ENCODE data around the gene ZNF799. TPM values are rescaled to one million over a fixed set of nuclear protein-coding genes. Genes with fewer than 3 reads are reported as not detected.
"Not testable (repeated sequence)": the region's sequence is repeated elsewhere in the genome, so short reads cannot be mapped to it uniquely, and the experiment has no call there.

The ZNF799 gene
- total RNA-seq (1 to 10 TPM; 1.5 to 4.4 (median 1.9) TPM), polyA plus RNA-seq (1 to 10 TPM; 4.1 to 5.5 TPM)

GRCh38 chr19:12400633-12401502 is at the start of gene ZNF799:
Gene ZNF799 (minus strand): TSS chr19:12401271. CDS start chr19:12401070, 201 bp downstream.
- FAIRE-seq (peak; percentile 64), ATAC-seq (peak; percentile 91 to 97 (median 93)), DNase-seq (peak; percentile 93 to 99 (median 96))
- Histone ChIP-seq H3K27ac (peak within 1 kb of the TSS; percentile 73 to 91 (median 86)), H3K4me1 (no peaks in the 10 kb centered on the region), H3K4me3 (peak within 1 kb of the TSS; percentile 59 to 86 (median 72)), H3K36me3 (no peaks in the 10 kb centered on the region), H3K27me3 (no peaks in the 10 kb centered on the region), H3K9me3 (no peaks in the 10 kb centered on the region)
- 0% methylated on average over 60 to 71 of the region's 71 CpGs for WGBS, 2 donors
- TF ChIP-seq CTCF (IDR thresholded peaks at IDR 0.05) = no peak
- intact Hi-C loops (cut with DNase I) = no loop called here

- no peak for TF ChIP-seq CTCF (IDR thresholded peaks at IDR 0.05)
Observed at GRCh38 chr19:12450844-12451243, 49.8 kb upstream of the ZNF799 start.

GRCh38 chr19:12448808-12449207 is 47.7 kb upstream of the ZNF799 start:
- TF ChIP-seq CTCF (IDR thresholded peaks at IDR 0.05) = no peak
- ATAC-seq (no peak), DNase-seq (no peak), FAIRE-seq (no peak)
- H3K27me3 ChIP-seq = no peaks in the 10 kb centered on the region
- 45 to 50% methylated on average over 2 of the region's 2 CpGs for WGBS, 2 donors
- no peak overlapping the region for H3K27ac ChIP-seq
- H3K9me3 ChIP-seq = no peaks in the 10 kb centered on the region
- no peaks in the 10 kb centered on the region for H3K36me3 ChIP-seq
- no peak overlapping the region for H3K4me3 ChIP-seq
- intact Hi-C loops (cut with DNase I) = no loop called here
- H3K4me1 ChIP-seq = no peaks in the 10 kb centered on the region

More at GRCh38 chr19:12450844-12451243, 49.8 kb upstream of the ZNF799 start:
- H3K27ac ChIP-seq = no peak overlapping the region
- intact Hi-C loops (cut with DNase I) = no loop called here
- H3K4me3 ChIP-seq = no peak overlapping the region
- H3K9me3 ChIP-seq = no peaks in the 10 kb centered on the region
- no peaks in the 10 kb centered on the region for H3K4me1 ChIP-seq
- H3K36me3 ChIP-seq = no peaks in the 10 kb centered on the region
- H3K27me3 ChIP-seq = no peaks in the 10 kb centered on the region
- DNase-seq (no peak), FAIRE-seq (no peak), ATAC-seq (no peak)
- 73 to 75% methylated on average over 10 of the region's 10 CpGs for WGBS, 2 donors

- 0% methylated on average over 57 to 59 of the region's 59 CpGs for WGBS, 2 donors
- Histone ChIP-seq H3K4me3 (peak within 1 kb of the TSS; percentile 53 to 67 (median 54)), H3K27ac (peak within 1 kb of the TSS; percentile 71 to 86 (median 82)), H3K9me3 (no peaks in the 10 kb centered on the region), H3K4me1 (no peaks in the 10 kb centered on the region), H3K27me3 (no peaks in the 10 kb centered on the region), H3K36me3 (no peaks in the 10 kb centered on the region)
- peak; percentile 93 for FAIRE-seq
- peak; percentile 96 to 99 (median 96) for ATAC-seq
- peak; percentile 97 to 100 (median 99) for DNase-seq
- intact Hi-C loops (cut with DNase I) = no loop called here
- no peak for TF ChIP-seq CTCF (IDR thresholded peaks at IDR 0.05)
Observed at GRCh38 chr19:12440541-12441316, 39.7 kb upstream of the ZNF799 start, which contains the start of gene ZNF443. Gene ZNF443 (minus strand): TSS chr19:12441021. CDS start chr19:12440914, 107 bp downstream.

- H3K27me3 ChIP-seq; FAIRE-seq; H3K4me1 ChIP-seq; intact Hi-C loops (cut with DNase I); H3K36me3 ChIP-seq; H3K9me3 ChIP-seq: not testable (repeated sequence)
- peak overlapping the region; percentile 53 to 67 (median 54) for H3K4me3 ChIP-seq
- ATAC-seq (peak; percentile 71 to 79 (median 73)), DNase-seq (peak; percentile 23 to 68 (median 44))
- WGBS, 2 donors = 0 to 1% methylated on average over 17 to 20 of the region's 28 CpGs
- peak overlapping the region; percentile 71 to 86 (median 82) for H3K27ac ChIP-seq
Observed at GRCh38 chr19:12439686-12440540, 38.8 kb upstream of the ZNF799 start.

GRCh38 chr19:12430726-12431299 is 29.7 kb upstream of the ZNF799 start:
- H3K27me3 ChIP-seq; ATAC-seq; H3K27ac ChIP-seq; H3K4me3 ChIP-seq; DNase-seq; FAIRE-seq; intact Hi-C loops (cut with DNase I); H3K4me1 ChIP-seq; H3K36me3 ChIP-seq; H3K9me3 ChIP-seq: not testable (repeated sequence)
- WGBS, 2 donors = 98% methylated on average over 6 of the region's 6 CpGs

Measured in pancreas (tissue), 10 donors.